Tibial nerve (tissue), 4 donors: ENCODE results near the gene ADCY2.

ENCODE experiments used
- EP300 ChIP-seq, 2 donors: sonication (generic); formaldehyde crosslinking; IDR thresholded peaks; one replicate each; pipeline ENCODE4 v1.6.1; 2017; ENCODE audit warnings: antibody characterized with exemption in 2 of 2, mild to moderate bottlenecking in 1 of 2
- TF ChIP-seq, protein P1 (sequence below), 5 experiments: fragments of 200-600 bp in 3 of 5; fragments of 450-650 bp in 2 of 5; sonication (generic) in 3 of 5; IDR thresholded peaks; one replicate each; pipeline ENCODE4 v1.5.1; 2016 to 2019; ENCODE audit warnings: antibody characterized with exemption in 5 of 5, mild to moderate bottlenecking in 3 of 5, moderate library complexity in 2 of 5

DNA sequence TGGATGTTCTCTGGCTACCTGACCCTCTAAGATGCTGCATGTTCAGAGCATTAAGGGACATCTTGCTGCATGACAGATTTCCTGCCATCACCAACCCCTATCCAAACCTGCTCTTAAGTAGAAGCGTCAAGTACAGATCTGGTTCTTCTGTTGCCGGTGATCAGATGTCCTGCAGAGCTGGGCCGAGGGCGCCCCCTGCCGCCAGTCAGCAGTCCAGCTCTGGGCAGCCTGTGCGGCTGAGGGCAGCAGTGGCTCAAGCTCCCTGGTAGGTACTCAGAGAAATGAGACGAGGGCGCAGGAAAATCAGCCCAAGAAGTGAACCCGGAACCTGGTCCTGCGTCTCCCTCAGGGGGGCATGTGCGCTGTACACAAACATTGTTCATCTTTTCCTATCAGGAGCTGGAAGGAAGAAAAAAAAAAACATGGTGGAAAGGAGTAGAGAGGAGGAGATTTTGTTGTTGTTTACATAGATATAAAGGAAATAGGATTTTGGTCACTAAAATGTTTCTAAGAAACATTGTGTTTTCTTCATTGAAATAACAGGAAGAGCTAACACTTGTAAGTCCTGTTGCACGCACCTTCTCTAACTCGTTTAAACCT lies 359.2 kb downstream of the ADCY2 start:
- TF ChIP-seq, protein P1, sequence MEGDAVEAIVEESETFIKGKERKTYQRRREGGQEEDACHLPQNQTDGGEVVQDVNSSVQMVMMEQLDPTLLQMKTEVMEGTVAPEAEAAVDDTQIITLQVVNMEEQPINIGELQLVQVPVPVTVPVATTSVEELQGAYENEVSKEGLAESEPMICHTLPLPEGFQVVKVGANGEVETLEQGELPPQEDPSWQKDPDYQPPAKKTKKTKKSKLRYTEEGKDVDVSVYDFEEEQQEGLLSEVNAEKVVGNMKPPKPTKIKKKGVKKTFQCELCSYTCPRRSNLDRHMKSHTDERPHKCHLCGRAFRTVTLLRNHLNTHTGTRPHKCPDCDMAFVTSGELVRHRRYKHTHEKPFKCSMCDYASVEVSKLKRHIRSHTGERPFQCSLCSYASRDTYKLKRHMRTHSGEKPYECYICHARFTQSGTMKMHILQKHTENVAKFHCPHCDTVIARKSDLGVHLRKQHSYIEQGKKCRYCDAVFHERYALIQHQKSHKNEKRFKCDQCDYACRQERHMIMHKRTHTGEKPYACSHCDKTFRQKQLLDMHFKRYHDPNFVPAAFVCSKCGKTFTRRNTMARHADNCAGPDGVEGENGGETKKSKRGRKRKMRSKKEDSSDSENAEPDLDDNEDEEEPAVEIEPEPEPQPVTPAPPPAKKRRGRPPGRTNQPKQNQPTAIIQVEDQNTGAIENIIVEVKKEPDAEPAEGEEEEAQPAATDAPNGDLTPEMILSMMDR (IDR thresholded peaks at IDR 0.05) = peak; percentile 38 to 64 (median 50)
- TF ChIP-seq EP300 (IDR thresholded peaks at IDR 0.05) = no peak
